ENCODE measurements around the gene USP22.
A peak's percentile ranks its signal among the peaks of the same experiment; 100 is the strongest.

USP22 gene

GRCh38 chr17:20999044-20999573 lies 43.7 kb downstream of the USP22 start:
- no peak for DNase-seq

GRCh38 chr17:20998571-20999043 lies 44.2 kb downstream of the USP22 start:
- no peak for DNase-seq

- no peak for DNase-seq
These were observed 44.9 kb downstream of the USP22 start for GRCh38 chr17:20997711-20998570.

GRCh38 chr17:20996724-20997615 lies 45.8 kb downstream of the USP22 start:
- DNase-seq, result no peak

- no peak for DNase-seq
These were observed 46.7 kb downstream of the USP22 start for GRCh38 chr17:20995873-20996723.

- DNase-seq, result no peak
These were observed 47.5 kb downstream of the USP22 start for GRCh38 chr17:20995164-20995872.

- DNase-seq, result no peak
These were observed 48.0 kb downstream of the USP22 start for GRCh38 chr17:20994779-20995149.

- DNase-seq, result no peak
These were observed 48.7 kb downstream of the USP22 start for GRCh38 chr17:20993863-20994778.

- peak; percentile 24 for DNase-seq
These were observed 49.6 kb downstream of the USP22 start for GRCh38 chr17:20992987-20993862.

GRCh38 chr17:20992416-20992815 lies 50.4 kb downstream of the USP22 start:
- DNase-seq, result no peak

- DNase-seq, result no peak
These were observed 51.4 kb downstream of the USP22 start for GRCh38 chr17:20991276-20992037.

GRCh38 chr17:20989991-20990855 lies 52.6 kb downstream of the USP22 start:
- DNase-seq, result no peak

- DNase-seq, result no peak
These were observed 53.3 kb downstream of the USP22 start for GRCh38 chr17:20989481-20989880.

- DNase-seq, result no peak
These were observed 53.9 kb downstream of the USP22 start for GRCh38 chr17:20988896-20989295.

GRCh38 chr17:20988001-20988636 lies 54.7 kb downstream of the USP22 start:
- DNase-seq, result no peak

GRCh38 chr17:20987511-20987910 lies 55.3 kb downstream of the USP22 start:
- no peak for DNase-seq

GRCh38 chr17:20986767-20987510 lies 55.9 kb downstream of the USP22 start:
- DNase-seq, result no peak

All from NCI-H1092 treated with DMSO at 0.1 percent for 48 hours (cell line).